ENCODE measurements around the gene HM13.
A peak's percentile ranks its signal among the peaks of the same experiment; 100 is the strongest.
"Not testable (repeated sequence)": the region's sequence is repeated elsewhere in the genome, so short reads cannot be mapped to it uniquely, and the experiment has no call there.

The HM13 gene

GRCh38 chr20:31568041-31568731 lies 53.9 kb downstream of the HM13 start:
- no peak for DNase-seq

DNA sequence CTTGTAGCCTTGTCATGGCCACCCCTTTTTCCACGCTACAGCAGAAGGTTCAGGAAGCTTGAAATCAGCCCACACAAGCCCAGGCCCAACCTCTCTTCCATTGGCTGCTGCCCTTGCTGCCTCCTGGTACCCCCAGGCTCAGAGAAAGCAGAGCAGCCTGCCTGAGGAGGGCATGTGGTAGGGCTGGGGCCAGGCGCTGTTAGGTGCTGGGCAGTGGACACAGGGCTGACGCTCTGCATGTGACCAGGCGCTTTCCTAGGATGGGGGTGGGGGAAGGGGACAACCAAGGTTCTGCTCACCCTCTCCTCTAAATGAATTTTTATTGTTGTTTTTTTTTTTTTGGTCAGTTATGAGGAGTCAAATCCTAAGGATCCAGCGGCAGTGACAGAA lies 54.5 kb downstream of the HM13 start:
- no peak for DNase-seq

GRCh38 chr20:31569163-31570020 lies 55.1 kb downstream of the HM13 start:
- DNase-seq = peak; percentile 69

DNA sequence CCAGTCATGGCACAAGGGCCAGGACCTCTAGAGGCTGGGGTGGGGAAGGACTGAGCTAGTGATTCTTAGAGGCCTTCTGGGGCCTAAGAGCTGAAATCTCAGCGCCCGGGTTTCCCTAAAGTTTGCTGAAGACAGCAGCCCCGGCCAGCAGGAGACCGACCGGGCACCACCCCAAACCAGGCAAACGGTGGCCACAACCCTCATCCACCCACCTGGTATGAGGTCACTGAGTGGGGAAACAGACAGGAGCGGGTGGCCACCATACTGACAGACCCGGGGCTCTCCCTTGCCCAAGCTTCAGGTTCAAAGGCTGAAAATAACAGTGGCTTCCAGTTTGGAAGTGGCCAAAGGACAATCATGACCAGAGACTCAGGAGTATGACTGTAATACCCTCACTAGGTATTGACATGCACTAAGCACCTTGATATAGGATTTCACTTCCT lies 55.8 kb downstream of the HM13 start:
- no peak for DNase-seq

DNA sequence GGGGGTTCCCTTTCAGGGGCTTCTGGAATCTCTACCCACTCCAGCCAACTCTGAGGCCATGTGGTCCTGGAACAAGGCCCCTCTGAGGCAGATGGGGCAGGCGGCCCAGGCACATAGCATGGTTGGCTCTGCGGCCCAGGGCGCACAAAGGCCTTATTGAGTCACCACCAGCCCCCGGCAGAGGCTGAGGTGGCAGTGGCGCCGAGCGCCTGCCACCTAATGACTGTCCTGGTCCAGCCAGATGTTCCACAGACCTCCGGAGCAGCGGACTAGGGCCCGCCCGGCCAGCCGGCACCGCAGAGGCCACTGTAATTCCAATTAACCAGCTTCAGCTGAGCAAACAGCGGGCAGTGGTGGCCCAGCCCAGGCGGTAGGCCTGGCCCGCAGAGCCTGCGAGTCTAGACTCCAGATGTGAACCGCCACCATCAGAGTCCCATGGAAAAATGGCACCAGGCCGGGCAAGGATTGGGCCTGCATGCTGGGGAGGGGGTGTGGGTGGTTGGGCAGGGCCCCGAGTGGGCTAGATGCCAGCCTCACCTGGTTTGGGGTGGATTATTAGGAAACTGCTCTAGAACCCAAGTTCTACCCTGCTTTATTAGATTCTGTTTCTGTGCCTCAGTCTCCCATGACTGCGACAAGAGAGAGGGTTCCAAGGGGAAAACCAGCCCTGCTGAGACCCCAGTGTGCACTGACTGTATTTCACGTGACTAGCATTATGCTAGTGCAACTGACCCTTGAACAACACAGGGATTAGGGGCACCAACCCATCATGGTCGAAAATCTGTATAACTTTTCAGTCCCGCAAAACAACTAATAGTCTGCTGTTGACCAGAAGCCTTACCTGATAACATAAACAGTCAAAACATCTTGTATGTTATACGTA lies 56.7 kb downstream of the HM13 start:
- no peak for DNase-seq

DNA sequence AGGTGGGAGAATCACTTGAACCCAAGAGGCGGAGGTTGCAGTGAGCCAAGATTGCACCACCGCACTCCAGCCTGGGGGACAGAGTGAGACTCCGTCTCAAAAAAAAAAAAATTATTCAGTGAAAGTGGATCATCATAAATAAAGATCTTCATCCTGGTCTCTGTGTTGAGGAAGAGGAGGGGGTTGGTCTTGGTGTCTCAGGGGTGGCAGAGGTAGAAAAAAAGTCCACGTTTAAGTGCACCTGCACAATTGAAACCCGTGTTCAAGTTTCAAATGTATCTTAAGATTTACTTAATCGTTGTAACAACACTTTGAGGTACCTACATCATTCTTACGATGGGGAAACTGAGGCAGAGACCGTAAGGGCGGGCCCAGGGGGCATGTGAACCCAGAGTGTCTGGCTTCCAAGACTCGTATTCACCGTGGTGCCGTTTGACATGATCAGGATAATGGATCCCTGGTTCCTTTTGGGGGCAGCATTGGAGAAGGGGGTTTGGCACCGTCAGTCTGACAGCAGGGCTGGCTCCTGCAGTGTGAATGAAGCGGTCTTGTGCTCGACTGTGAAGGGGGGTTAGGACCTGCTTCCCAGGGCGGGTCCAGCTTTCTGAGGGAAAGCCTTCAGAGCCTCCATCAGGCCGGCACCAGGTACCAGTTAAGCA lies 57.9 kb downstream of the HM13 start:
- DNase-seq = peak; percentile 22

GRCh38 chr20:31572701-31573554 lies 58.7 kb downstream of the HM13 start:
- DNase-seq = peak; percentile 90

- no peak for DNase-seq
Observed at GRCh38 chr20:31573555-31574321, 59.5 kb downstream of the HM13 start.

DNA sequence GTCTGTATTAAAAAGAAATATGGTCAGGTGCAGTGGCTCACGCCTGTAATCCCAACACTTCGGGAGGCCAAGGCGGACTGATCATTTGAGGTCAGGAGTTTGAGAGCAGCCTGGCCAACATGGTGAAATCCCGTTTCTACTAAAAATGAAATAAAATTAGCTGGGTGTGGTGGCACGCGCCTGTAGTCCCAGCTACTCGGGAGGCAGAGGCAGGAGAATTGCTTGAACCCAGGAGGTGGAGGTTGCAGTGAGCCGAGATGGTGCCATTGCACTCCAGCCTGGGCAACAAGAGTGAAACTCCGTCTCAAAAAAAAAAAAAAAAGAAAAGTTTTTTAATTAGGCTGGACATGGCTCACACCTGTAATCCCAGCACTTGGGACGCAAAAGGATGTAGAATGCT lies 60.7 kb downstream of the HM13 start:
- DNase-seq = not testable (repeated sequence)

DNA sequence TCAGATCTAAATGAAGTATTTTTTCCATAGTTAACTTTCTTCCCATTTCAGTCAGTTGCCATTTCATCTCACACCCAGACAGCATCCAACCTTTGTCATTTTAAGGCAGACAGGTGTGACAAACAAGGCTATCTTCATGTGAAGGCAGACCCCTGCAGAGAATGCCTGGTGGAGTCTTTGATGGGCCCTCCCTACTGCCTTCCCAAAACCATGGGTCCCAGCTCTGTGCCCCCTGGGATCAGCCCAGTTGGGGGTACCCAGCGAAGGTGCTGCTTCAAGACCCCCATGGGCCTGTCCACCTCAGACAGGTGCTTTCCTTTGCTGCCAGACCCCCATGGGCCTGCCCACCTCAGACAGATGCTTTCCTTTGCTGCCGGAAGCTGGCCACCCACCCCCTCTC lies 62.5 kb downstream of the HM13 start:
- DNase-seq = no peak

- DNase-seq = no peak
Observed at GRCh38 chr20:31577194-31577593, 63.0 kb downstream of the HM13 start.

DNA sequence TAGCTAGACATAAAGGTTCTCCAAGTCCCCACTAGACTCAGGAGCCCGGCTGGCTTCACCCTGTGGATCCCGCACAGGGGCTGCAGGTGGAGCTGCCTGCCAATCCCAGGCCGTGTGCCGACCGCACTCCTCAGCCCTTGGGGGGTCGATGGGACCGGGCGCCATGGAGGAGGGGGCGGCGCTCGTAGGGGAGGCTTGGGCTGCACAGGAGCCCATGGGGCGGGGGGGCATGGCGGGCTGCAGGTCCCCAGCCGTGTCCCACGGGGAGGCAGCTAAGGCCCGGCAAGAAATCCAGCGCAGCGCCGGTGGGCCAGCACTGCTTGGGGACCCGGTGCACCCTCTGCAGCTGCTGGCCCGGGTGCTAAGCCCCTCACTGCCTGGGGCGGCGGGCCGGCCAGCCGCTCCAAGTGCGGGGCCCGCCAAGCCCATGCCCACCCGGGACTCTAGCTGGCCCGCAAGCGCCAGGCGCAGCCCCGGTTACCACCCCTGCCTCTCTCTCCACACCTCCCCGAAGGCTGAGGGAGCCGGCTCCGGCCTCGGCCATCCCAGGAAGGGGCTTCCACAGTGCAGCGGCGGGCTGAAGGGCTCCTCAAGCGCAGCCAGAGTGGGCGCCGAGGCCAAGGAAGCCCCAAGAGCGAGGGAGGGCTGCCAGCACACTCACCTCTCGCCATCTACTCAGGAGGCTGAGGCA lies 64.4 kb downstream of the HM13 start:
- no peak for DNase-seq

DNA sequence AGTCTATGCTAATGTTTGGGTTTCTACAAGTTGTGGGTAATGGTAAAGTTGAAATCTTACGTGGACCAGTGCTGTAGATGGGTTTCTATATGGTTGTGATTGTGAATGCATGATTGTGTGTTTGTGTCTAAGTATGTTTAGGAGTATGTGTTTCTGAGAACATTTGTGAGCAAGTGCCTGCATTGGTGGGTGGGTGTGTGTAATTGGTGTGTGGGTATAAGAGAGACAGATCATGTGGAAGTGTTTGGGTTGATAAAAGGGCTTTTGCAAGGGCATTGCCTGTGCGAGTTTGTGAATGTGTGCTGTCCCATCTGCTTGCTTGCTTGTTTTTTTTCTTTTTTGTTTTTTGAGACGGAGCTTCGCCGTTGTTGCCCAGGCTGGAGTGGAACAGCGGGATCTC lies 65.0 kb downstream of the HM13 start:
- no peak for DNase-seq

- DNase-seq = not testable (repeated sequence)
Observed at GRCh38 chr20:31579941-31580651, 65.9 kb downstream of the HM13 start.

- no peak for DNase-seq
Observed at GRCh38 chr20:31580706-31581105, 66.5 kb downstream of the HM13 start.

- no peak for DNase-seq
Observed at GRCh38 chr20:31581391-31581790, 67.1 kb downstream of the HM13 start.

- no peak for DNase-seq
Observed at GRCh38 chr20:31587545-31588389, 73.5 kb downstream of the HM13 start.

- no peak for DNase-seq
Observed at GRCh38 chr20:31590717-31591225, 76.5 kb downstream of the HM13 start.
